ENCODE results near the gene RAVER2.

The RAVER2 gene

DNA sequence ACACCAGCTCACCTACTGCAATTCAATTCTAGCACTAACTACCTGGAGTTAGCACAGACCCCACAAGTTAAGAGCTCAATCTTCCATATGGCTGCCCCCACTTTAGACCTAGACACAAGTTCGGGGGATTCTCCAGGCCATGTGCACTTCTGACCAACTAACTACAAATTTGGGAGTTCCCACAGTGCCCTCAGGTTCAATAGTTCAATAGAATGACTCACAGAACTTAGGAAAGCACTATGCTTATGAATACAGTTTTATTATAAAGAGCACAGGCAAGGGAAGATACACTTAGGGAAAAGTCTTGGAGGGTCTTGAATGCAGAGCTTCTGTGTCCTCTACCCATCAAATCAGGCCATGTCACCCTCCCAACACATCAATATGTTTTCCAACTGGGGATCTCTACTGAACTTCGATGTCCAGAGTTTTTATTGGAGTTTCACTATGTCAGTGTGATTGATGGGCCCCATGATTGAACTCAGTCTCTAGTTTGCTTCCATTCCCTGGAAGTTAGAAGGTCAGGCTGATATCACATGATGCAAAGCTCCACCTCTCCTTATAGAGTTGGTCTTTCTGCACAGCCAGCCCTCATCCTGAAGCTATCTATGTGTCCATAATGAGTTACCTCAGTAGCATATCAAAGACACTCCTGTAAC is 46.1 kb downstream of the RAVER2 start:
- H2AFZ ChIP-seq (ENCODE audit: low read depth, low read length), result no peak overlapping the region
- H3K36me3 ChIP-seq (replicated peaks; ENCODE audit: low read depth, low read length), result peaks cover 16% of the 10 kb centered on the region
- no peak overlapping the region for H3K27ac ChIP-seq (ENCODE audit: low read length)
- H3K4me1 ChIP-seq (ENCODE audit: low read length), result no peaks in the 10 kb centered on the region
- no peaks in the 10 kb centered on the region for H3K27me3 ChIP-seq (ENCODE audit: low read depth, low read length)
- H3K9me3 ChIP-seq (ENCODE audit: insufficient read depth, low read length), result peaks cover 9% of the 10 kb centered on the region; the same call in 1 of the 2 replicates
- H3K4me3 ChIP-seq (ENCODE audit: low read length), result no peak overlapping the region
- H3K4me2 ChIP-seq (ENCODE audit: low read length), result no peak overlapping the region
- no peaks in the 10 kb centered on the region for H4K20me1 ChIP-seq (ENCODE audit: insufficient read depth, low read length)
- no peaks in the 10 kb centered on the region for H3K79me2 ChIP-seq (ENCODE audit: low read length)
- H3K9ac ChIP-seq (ENCODE audit: low read length), result no peak overlapping the region
- TF ChIP-seq EZH2phosphoT487 (IDR thresholded peaks at IDR 0.05; ENCODE audit: low read depth), result no peak
- TF ChIP-seq, protein P1, sequence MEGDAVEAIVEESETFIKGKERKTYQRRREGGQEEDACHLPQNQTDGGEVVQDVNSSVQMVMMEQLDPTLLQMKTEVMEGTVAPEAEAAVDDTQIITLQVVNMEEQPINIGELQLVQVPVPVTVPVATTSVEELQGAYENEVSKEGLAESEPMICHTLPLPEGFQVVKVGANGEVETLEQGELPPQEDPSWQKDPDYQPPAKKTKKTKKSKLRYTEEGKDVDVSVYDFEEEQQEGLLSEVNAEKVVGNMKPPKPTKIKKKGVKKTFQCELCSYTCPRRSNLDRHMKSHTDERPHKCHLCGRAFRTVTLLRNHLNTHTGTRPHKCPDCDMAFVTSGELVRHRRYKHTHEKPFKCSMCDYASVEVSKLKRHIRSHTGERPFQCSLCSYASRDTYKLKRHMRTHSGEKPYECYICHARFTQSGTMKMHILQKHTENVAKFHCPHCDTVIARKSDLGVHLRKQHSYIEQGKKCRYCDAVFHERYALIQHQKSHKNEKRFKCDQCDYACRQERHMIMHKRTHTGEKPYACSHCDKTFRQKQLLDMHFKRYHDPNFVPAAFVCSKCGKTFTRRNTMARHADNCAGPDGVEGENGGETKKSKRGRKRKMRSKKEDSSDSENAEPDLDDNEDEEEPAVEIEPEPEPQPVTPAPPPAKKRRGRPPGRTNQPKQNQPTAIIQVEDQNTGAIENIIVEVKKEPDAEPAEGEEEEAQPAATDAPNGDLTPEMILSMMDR (IDR thresholded peaks at IDR 0.05; ENCODE audit: low read depth, low read length), result no peak

DNA sequence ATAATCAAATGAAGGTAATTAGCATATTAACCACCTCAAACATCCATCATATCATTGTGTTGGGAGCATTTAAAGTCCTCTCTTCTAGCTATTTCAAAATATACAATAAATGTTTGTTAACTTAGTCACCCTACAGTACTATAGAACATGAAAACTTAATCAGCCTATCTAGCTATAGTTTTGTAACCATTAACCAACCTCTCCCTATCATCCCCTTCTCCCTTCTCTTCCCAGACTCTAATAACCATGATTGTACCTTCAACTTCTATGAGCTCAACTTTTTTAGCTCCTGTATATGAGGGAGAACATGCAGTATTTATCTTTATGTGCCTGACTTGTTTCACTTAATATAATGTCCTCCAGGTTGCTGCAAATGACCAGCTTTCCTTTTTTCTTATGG is 54.0 kb downstream of the RAVER2 start:
- H3K4me2 ChIP-seq (ENCODE audit: low read length), result no peak overlapping the region
- no peak overlapping the region for H2AFZ ChIP-seq (ENCODE audit: low read depth, low read length)
- H3K4me3 ChIP-seq (ENCODE audit: low read length), result no peak overlapping the region
- TF ChIP-seq, protein P1 (IDR thresholded peaks at IDR 0.05; ENCODE audit: low read depth, low read length), result no peak
- no peak for TF ChIP-seq EZH2phosphoT487 (IDR thresholded peaks at IDR 0.05; ENCODE audit: low read depth)
- H3K9ac ChIP-seq (ENCODE audit: low read length), result no peak overlapping the region
- no peaks in the 10 kb centered on the region for H3K4me1 ChIP-seq (ENCODE audit: low read length)
- H4K20me1 ChIP-seq (ENCODE audit: insufficient read depth, low read length), result no peaks in the 10 kb centered on the region
- no peaks in the 10 kb centered on the region for H3K9me3 ChIP-seq (ENCODE audit: insufficient read depth, low read length)
- H3K79me2 ChIP-seq (ENCODE audit: low read length), result no peaks in the 10 kb centered on the region
- no peaks in the 10 kb centered on the region for H3K27me3 ChIP-seq (ENCODE audit: low read depth, low read length)
- no peak overlapping the region for H3K27ac ChIP-seq (ENCODE audit: low read length)
- no peaks in the 10 kb centered on the region for H3K36me3 ChIP-seq (replicated peaks; ENCODE audit: low read depth, low read length)

DNA sequence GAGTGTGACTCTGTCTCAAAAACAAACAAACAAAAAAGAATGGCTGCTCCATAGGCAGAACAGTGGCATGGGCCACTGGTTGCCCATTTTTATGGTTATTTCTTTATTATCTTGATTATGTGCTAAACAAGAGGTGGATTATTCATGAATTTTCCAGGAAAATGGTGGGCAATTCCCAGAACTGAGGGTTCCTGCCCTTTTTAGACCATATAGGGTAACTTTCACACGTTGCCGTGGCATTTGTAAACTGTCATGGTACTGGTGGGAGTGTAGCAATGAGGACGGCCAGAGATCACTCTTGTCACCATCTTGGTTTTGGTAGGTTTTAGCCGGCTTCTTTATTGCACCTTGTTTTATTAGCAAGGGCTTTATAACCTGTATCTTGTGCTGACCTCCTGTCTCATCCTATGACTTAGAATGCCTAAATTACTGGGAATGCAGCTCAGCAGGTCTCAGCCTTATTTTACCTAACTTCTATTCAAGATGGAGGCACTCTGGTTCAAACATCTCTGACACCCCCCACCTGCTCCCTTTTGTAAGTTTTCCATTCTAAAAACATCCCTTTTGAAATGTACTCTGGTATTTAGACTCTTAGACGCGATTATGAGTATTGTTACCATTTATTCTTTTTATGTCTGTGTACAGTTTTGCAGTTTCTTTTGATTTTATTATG is 57.1 kb downstream of the RAVER2 start:
- no peaks in the 10 kb centered on the region for H3K4me1 ChIP-seq (ENCODE audit: low read length)
- no peaks in the 10 kb centered on the region for H4K20me1 ChIP-seq (ENCODE audit: insufficient read depth, low read length)
- no peak overlapping the region for H3K27ac ChIP-seq (ENCODE audit: low read length)
- H3K79me2 ChIP-seq (ENCODE audit: low read length), result no peaks in the 10 kb centered on the region
- no peak overlapping the region for H3K4me3 ChIP-seq (ENCODE audit: low read length)
- H3K27me3 ChIP-seq (ENCODE audit: low read depth, low read length), result no peaks in the 10 kb centered on the region
- no peak overlapping the region for H2AFZ ChIP-seq (ENCODE audit: low read depth, low read length)
- no peak overlapping the region for H3K4me2 ChIP-seq (ENCODE audit: low read length)
- TF ChIP-seq, protein P1 (IDR thresholded peaks at IDR 0.05; ENCODE audit: low read depth, low read length), result no peak
- TF ChIP-seq EZH2phosphoT487 (IDR thresholded peaks at IDR 0.05; ENCODE audit: low read depth), result no peak
- no peaks in the 10 kb centered on the region for H3K9me3 ChIP-seq (ENCODE audit: insufficient read depth, low read length)
- H3K36me3 ChIP-seq (replicated peaks; ENCODE audit: low read depth, low read length), result no peaks in the 10 kb centered on the region
- no peak overlapping the region for H3K9ac ChIP-seq (ENCODE audit: low read length)

DNA sequence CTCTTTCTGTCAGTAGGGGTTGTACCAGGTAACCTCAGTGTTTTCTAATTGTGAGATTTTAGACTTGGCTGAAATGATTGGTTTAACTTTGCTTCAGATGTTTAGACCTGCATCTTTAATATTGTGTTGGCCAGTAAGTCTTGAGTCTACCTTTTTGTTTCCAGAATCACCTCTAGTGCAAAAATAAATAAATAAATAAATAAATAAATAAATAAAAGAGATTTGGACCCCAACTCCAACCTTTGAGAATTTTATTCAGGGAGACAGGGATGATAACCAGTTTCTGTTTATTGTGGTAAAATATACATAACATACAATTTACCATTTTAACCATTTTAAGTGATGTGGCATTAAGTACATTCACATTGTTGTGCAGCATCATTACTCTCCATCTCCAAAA is 64.4 kb downstream of the RAVER2 start:
- H4K20me1 ChIP-seq (ENCODE audit: insufficient read depth, low read length), result no peaks in the 10 kb centered on the region
- no peak overlapping the region for H3K4me2 ChIP-seq (ENCODE audit: low read length)
- no peak overlapping the region for H3K4me3 ChIP-seq (ENCODE audit: low read length)
- no peak overlapping the region for H3K9ac ChIP-seq (ENCODE audit: low read length)
- H2AFZ ChIP-seq (ENCODE audit: low read depth, low read length), result no peak overlapping the region
- no peak for TF ChIP-seq EZH2phosphoT487 (IDR thresholded peaks at IDR 0.05; ENCODE audit: low read depth)
- no peaks in the 10 kb centered on the region for H3K4me1 ChIP-seq (ENCODE audit: low read length)
- H3K9me3 ChIP-seq (ENCODE audit: insufficient read depth, low read length), result no peaks in the 10 kb centered on the region
- H3K27ac ChIP-seq (ENCODE audit: low read length), result no peak overlapping the region
- no peaks in the 10 kb centered on the region for H3K36me3 ChIP-seq (replicated peaks; ENCODE audit: low read depth, low read length)
- H3K79me2 ChIP-seq (ENCODE audit: low read length), result no peaks in the 10 kb centered on the region
- no peaks in the 10 kb centered on the region for H3K27me3 ChIP-seq (ENCODE audit: low read depth, low read length)
